Effector memory CD8-positive, alpha-beta T cell (primary cell): ENCODE measurements around the gene FGF8.

ENCODE experiments used
- ATAC-seq: fragments of 150-1000 bp; cut with Tn5 transposase; replicated peaks from 2 replicates; pipeline ENCODE4 v1.10.0; 2021; ENCODE audit warnings: mild to moderate bottlenecking, moderate library complexity
- DNase-seq, 3 experiments: peaks; one replicate each; pipeline ENCODE4 v3.0.0; 2021
- H3K27ac Mint-ChIP-seq, 2 donors: one replicate each; pipeline ENCODE4 v1.8.0; 2022; ENCODE audit warnings: mild to moderate bottlenecking in 2 of 2, mixed read lengths in 2 of 2, moderate library complexity in 2 of 2
- H3K27me3 Mint-ChIP-seq, 2 donors: one replicate each; pipeline ENCODE4 v1.8.0; 2022; ENCODE audit warnings: mixed read lengths in 2 of 2
- H3K36me3 Mint-ChIP-seq: one replicate; pipeline ENCODE4 v1.8.0; 2022; ENCODE audit warnings: mild to moderate bottlenecking, moderate library complexity, mixed read lengths; ENCODE audit not compliant: insufficient read depth
- H3K4me1 Mint-ChIP-seq, 2 donors: one replicate each; pipeline ENCODE4 v1.8.0; 2022; ENCODE audit warnings: low read depth in 2 of 2, mixed read lengths in 2 of 2
- H3K4me3 Mint-ChIP-seq, 2 donors: one replicate each; pipeline ENCODE4 v1.8.0; 2022; ENCODE audit warnings: mild to moderate bottlenecking in 2 of 2, mixed read lengths in 2 of 2, moderate library complexity in 2 of 2
- H3K9me3 Mint-ChIP-seq, 2 donors: one replicate each; pipeline ENCODE4 v1.8.0; 2022; ENCODE audit warnings: mixed read lengths in 2 of 2

Gene FGF8

DNA sequence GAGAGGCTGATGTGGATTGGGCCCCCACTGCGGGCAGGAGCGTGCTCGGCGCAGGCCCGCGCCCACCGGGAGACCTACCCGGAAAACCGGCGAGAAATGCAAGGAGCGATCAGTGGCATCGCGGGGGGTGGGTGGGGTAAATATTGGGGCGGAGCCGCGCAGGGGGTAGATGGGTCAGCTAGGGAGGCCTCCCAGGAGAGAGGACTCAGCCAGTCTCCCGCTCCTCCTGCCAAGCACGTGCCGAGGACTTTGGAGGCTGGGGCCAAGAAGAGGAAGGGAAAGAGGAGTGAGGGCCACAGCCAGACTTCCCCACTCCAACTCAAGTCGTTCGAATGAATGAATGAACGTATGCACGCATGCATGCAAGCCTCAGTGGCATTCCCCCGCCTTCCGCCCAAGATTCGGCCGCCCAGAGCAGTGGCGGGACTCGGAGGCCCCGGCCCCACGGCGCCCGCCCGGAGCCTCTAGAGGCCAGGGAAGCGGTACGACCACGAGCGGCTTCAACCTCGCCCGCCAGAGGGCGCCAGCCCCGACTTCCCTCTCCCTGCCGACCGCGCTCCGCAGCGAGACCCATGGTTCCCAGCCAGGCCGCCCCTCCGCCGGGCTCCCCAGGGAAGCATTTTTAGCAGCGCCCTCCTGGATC, 3.8 kb upstream of the FGF8 start:
- H3K4me3 Mint-ChIP-seq: peak overlapping the region; percentile 76 to 85
- H3K27me3 Mint-ChIP-seq: peaks cover 30 to 40% of the 10 kb centered on the region in 2 donors
- DNase-seq: peak; percentile 80 to 83 (median 82)
- H3K27ac Mint-ChIP-seq: peak overlapping the region in 1 of 2 donors; percentile 23
- peaks cover 46 to 54% of the 10 kb centered on the region in 2 donors for H3K4me1 Mint-ChIP-seq
- H3K9me3 Mint-ChIP-seq: no peaks in the 10 kb centered on the region
- peak; percentile 68 for ATAC-seq
- peaks cover 17% of the 10 kb centered on the region for H3K36me3 Mint-ChIP-seq

DNA sequence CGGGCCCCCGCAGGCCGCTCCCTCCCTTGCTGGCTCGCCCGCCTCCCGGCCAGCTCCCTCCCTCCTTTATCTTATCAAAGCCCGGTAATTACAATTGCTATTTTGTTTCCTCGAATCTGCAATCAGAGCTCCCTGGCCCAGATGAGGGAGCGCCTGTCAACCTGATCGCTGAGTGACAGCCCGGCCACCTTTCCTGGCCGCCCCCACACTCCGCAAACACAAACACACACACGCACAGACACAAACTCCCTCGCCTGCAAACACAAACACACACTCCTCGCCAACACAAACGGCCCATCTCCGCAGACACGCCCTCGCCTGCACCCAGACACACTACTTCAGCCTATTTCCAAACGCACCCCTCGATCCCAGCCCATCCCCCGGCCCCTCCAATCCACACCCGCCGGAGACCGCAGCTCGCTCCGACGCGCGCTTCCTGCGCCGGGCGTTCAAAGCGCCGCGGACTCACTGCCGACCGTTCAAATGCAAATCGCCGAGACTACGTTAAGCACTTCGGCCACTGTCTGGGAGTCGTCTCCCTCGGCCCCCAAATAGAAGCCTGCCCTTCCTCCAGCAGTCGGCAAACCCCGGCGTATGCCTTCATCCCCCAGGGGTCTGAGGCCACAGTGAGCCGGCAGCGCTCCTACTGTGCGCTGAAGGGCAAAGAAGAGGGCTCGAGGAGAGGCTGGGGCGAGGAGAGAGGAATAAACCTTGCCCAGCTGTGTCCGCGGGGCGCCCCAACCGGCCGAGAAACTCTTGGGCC, 3.0 kb upstream of the FGF8 start:
- Mint-ChIP-seq H3K4me3 (peak overlapping the region; percentile 76 to 85), H3K4me1 (peaks cover 41 to 58% of the 10 kb centered on the region in 2 donors), H3K27ac (no peak overlapping the region), H3K27me3 (peaks cover 37 to 47% of the 10 kb centered on the region in 2 donors), H3K36me3 (peaks cover 12% of the 10 kb centered on the region), H3K9me3 (no peaks in the 10 kb centered on the region)
- ATAC-seq: no peak
- no peak for DNase-seq

DNA sequence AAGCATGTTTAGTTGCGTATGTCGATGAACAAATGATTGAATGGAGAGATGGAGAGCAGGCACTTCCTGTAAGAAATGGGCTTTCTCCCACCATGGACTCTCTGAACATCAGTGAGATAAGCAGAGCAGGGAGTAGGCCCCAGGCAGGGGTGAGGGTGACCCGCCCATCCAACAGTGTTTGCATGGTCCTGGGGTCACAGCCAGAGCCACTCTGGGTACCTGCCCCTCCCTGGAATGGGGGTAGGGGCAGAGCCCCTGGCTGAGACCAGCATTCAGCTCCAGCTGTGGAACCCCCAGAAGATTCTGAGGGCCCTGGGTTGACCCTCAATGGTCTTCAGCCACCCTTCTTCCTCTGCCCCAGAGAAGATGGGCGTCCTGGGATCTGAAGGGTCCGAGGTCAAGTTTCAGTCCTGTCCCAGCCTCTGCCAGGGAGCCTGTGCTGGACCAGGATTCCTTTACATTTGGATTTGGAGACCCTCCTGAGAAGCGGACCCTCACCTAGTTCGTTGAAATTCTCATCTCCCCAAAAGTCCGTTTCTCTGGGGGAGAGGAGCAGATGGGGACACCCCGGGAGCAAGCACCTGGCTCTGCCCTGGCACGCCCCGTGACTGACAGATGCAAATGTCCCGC, 2.4 kb upstream of the FGF8 start:
- Mint-ChIP-seq H3K9me3 (no peaks in the 10 kb centered on the region), H3K27me3 (peaks cover 44 to 54% of the 10 kb centered on the region in 2 donors), H3K36me3 (peaks cover 8% of the 10 kb centered on the region), H3K4me3 (peak overlapping the region; percentile 76 to 85), H3K27ac (no peak overlapping the region), H3K4me1 (peaks cover 40 to 57% of the 10 kb centered on the region in 2 donors)
- no peak for ATAC-seq
- no peak for DNase-seq

DNA sequence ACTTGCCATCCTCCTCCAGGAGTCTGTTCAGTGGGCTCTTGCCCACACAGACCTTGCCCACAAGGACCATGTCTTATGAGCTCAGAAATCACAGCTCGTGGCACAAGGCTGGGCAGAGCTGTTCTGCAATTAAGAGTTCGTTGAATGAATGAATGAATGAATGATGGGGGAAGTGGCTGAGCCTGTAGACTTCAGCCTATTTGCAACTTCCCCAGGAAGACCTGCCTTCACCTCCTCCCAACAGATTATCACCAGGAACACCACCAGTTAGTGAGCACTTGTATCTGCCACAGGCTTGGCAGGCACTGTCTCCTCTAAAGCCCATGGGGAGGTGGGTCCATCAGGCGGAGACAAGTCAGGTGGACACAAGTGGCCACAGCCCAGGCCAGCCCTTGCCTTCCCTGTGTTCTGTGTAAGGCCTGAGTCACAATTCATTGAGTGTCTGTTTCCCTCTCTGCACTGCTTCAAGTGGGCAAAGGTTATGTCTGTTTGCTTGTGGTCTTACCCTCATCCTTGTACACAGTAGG, 1.8 kb upstream of the FGF8 start:
- H3K4me3 Mint-ChIP-seq: peak overlapping the region in 1 of 2 donors; percentile 78
- peaks cover 3% of the 10 kb centered on the region for H3K36me3 Mint-ChIP-seq
- ATAC-seq (no peak), DNase-seq (no peak)
- H3K4me1 Mint-ChIP-seq: peaks cover 34 to 51% of the 10 kb centered on the region in 2 donors
- H3K27me3 Mint-ChIP-seq: peaks cover 50 to 60% of the 10 kb centered on the region in 2 donors
- H3K27ac Mint-ChIP-seq: no peak overlapping the region
- no peaks in the 10 kb centered on the region for H3K9me3 Mint-ChIP-seq

DNA sequence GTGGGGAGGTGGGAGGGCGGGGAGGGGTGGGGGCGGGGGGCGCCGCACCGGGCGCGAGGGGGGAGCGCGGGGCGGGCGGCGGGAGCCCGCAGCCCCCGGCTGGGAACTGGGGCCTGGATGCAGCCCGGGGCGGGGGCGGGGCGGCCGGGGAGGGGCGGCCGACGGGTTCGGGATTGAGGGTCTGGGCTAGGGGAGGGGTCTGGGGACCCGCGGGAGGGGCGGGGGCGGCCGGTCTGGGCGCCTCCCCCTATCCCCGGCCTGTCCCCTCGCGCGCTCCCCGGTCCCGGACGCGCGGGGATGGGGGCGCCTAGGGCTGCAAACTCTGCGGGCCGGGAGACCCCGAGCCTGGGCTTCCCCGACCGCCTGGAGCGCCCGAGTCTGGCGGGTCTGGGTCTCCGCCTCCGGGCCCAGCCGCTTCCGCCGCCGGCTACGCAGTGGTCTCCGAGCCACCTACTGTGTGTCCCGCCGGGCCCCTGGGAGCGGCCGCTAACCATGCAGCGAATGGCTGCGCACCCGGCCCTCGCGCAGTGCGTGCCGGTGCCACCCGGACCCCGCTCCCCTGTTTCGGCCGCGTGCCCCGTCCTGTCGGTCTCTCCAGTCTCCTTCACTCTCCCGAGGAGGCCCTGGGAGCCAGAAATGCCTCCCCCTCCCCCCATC, 375 bp upstream of the FGF8 start:
- Mint-ChIP-seq H3K36me3 (peaks cover 3% of the 10 kb centered on the region), H3K9me3 (no peaks in the 10 kb centered on the region), H3K4me1 (peaks cover 25 to 44% of the 10 kb centered on the region in 2 donors), H3K27ac (no peak overlapping the region), H3K4me3 (peak overlapping the region; percentile 61 to 78), H3K27me3 (peaks cover 61 to 74% of the 10 kb centered on the region in 2 donors)
- no peak for ATAC-seq
- no peak for DNase-seq

DNA sequence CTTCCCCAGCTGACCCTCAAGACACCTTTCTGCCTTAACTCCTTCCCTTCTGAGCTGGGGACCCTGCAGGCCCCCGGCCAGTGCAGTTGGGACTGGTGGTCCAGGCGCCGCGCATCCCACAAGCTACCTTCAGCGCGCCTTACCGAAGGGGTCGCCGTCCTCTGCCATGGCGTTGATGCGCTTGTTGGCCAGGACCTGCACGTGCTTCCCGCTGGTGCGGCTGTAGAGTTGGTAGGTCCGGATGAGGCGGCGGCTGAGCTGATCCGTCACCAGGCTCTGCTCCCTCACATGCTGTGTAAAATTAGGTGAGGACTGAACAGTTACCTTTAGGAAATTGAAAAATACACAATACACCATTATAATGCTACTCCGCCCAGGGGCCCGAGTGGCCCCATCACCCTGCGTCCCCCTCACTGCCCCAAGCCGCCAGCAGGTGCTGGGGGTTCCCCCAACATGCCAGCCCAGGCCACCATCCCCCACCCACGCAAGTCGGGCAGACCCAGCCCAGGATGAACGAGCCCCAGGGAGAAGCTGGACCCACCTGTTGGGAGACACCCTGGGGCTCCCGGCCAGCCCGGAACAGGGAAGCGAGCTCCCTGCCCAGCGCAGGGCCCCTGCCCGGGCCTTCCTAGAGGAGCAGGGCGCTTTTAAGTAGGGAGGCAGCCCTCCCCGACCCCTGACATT, 1.2 kb downstream of the FGF8 start:
- no peak overlapping the region for H3K27ac Mint-ChIP-seq
- peaks cover 66 to 89% of the 10 kb centered on the region in 2 donors for H3K27me3 Mint-ChIP-seq
- H3K9me3 Mint-ChIP-seq: no peaks in the 10 kb centered on the region
- ATAC-seq: peak; percentile 21
- H3K36me3 Mint-ChIP-seq: peaks cover 3% of the 10 kb centered on the region
- H3K4me1 Mint-ChIP-seq: peaks cover 17 to 33% of the 10 kb centered on the region in 2 donors
- peak overlapping the region; percentile 52 to 61 for H3K4me3 Mint-ChIP-seq
- DNase-seq: no peak

DNA sequence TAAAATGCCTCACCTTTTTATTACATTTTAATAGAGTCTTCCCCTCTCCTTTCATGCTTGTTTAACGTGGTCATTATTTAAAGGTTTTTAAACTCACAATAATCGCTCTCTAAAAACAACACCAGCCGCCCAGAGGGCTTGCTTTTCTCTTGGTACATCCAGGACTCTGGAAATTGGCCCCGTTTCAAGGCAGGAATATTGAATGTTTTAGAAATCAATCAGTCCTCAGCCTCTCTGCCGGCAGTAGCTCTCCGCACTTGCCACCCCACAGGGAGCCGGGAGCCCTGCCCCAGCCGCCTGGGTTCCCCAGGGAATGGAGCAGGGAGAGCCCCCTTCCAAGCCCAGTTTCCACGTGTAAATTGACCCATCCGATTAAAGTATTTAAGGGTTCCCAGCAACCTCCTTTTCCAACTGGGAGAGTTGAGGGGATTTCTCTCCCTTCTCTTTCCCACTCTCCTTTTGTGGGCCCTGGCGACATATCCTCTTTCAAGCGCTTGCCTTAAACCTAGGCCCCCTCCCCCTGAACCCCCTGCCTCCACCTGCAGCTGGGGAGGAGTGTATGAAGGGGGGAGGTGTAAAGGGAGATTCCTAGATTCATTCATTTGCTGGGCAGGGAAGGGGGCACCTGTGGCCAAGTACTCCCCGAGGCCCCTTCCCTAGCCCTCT, 1.9 kb downstream of the FGF8 start:
- H3K27me3 Mint-ChIP-seq: peaks cover 65 to 91% of the 10 kb centered on the region in 2 donors

DNA sequence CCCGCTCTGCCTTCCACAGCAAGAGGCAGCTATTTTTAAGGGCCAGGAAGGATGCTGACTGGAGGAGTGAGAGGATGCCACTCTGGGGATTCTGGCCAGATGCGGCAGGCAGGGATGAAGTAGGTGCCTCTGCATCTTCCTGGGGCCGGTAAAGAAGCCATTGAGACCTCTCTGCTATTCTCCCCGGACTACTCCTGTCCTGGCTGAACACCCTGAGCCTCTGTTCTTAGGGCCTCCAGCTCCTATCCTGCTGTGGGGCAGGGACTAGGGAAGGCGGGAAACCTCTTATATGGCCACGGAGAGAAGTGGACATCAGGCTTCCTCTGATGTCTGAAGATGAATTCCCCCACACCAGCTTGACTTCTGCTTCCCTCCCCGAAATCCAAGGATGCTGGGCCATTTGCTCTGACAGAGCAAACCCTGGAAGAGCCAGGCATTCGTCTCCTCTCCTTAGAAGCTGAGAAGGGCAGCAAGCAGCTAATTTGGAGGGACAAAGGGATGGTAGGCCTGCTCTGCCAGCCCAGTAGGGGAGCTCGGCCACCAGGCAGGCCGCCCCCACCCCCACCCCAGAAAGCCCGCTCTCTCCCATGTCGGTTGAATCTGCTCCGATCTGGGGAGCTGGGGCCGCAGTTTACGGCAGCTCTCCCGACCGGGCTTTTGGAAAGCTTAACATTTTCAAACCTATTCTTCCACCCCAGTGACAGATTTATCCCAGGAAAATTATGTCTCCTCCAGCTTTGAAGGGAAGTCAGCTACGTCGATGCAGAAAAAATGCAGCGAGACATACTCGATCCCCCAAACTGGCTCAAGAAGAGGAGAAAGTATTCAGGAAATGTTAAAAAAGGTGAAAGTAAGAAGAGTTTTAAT, 2.8 kb downstream of the FGF8 start:
- Mint-ChIP-seq H3K27me3 (peaks cover 62 to 86% of the 10 kb centered on the region in 2 donors), H3K27ac (no peak overlapping the region), H3K9me3 (no peaks in the 10 kb centered on the region), H3K36me3 (peaks cover 3% of the 10 kb centered on the region), H3K4me3 (no peak overlapping the region), H3K4me1 (peaks cover 8 to 26% of the 10 kb centered on the region in 2 donors)
- no peak for DNase-seq
- ATAC-seq: no peak

More for the DNA sequence above, 1.9 kb downstream of the FGF8 start:
- H3K4me1 Mint-ChIP-seq: peaks cover 13 to 30% of the 10 kb centered on the region in 2 donors
- no peak overlapping the region for H3K27ac Mint-ChIP-seq
- H3K4me3 Mint-ChIP-seq: peak overlapping the region in 1 of 2 donors; percentile 24
- H3K36me3 Mint-ChIP-seq: peaks cover 3% of the 10 kb centered on the region
- no peak for DNase-seq
- no peaks in the 10 kb centered on the region for H3K9me3 Mint-ChIP-seq
- ATAC-seq: no peak

DNA sequence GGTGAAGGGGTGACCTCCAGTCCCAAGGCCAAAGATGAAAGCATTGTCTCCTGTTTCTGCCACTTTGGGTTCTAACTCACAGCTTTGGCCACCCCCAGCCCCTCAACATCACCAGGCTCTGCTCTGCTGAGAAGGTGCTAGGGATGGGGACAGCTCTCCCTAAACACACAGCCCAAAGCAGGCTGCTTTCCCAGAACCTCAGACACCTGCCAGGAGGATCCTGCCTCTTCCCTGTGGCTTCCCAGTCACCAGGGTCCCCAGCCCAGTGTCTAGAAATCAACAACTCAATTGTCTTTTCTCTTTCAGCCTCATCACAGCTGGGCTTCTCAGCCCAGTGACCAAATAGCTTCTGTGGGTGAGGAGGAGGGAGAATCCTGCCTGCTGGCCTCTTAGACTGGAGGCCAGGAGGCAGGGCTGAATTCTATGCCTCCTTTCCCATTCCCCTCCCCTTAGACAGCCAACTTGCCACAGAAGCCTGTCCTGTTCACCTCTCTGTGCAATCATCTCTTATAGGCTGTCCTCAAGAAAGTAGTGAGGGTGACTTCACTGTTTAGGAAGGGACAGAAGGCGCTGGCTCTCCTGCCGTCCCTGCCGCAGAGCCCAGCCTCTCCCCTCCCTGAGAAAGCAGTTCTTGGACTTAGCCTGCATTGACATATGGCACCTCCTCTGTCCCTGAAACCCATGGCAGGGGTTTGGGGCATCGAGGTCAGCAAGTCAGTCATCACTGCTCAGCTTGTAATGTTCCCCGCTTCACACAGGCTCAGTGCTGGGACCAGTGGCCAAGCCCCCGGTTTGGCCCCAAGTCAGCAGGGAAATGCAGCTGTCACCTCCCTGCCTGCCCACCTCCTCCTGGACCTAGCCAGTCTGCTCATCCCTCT, 3.7 kb downstream of the FGF8 start:
- H3K4me3 Mint-ChIP-seq: no peak overlapping the region
- H3K27me3 Mint-ChIP-seq: peaks cover 53 to 78% of the 10 kb centered on the region in 2 donors
- no peak overlapping the region for H3K27ac Mint-ChIP-seq
- H3K9me3 Mint-ChIP-seq: no peaks in the 10 kb centered on the region
- DNase-seq (no peak), ATAC-seq (no peak)
- peaks cover 3% of the 10 kb centered on the region for H3K36me3 Mint-ChIP-seq
- H3K4me1 Mint-ChIP-seq: peaks cover 8 to 26% of the 10 kb centered on the region in 2 donors

DNA sequence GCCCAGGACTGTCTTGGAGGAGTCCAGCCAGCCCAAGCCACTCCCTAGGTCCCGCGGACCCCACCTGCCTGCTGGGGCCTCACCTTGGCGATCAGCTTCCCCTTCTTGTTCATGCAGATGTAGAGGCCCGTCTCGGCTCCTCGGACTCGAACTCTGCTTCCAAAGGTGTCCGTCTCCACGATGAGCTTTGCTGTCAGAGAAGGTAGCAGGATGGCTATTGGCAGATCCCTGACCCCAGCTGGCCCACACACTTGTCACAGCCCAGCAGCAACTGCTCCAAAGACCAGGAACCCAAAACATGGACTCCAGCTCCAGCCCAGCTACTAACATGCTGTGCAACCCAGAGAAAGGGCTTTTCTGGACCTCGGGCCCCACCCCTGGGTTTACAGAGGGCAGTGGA, 4.5 kb downstream of the FGF8 start:
- Mint-ChIP-seq H3K36me3 (no peaks in the 10 kb centered on the region), H3K27me3 (peaks cover 54 to 78% of the 10 kb centered on the region in 2 donors), H3K4me3 (no peak overlapping the region), H3K27ac (no peak overlapping the region), H3K9me3 (no peaks in the 10 kb centered on the region), H3K4me1 (peaks cover 8 to 19% of the 10 kb centered on the region in 2 donors)
- no peak for ATAC-seq
- no peak for DNase-seq
